Fibroblast of mammary gland (primary cell): ENCODE results near the gene MRI1.
A peak's percentile ranks its signal among the peaks of the same experiment; 100 is the strongest.
"Not testable (repeated sequence)": the region's sequence is repeated elsewhere in the genome, so short reads cannot be mapped to it uniquely, and the experiment has no call there.

Experiments used
- DNase-seq: peaks from one replicate; pipeline ENCODE4 v3.0.0-alpha.2; 2010; ENCODE audit warnings: low read depth
- H3K4me3 ChIP-seq: 2 replicates; pipeline ENCODE4 v1.5.1; 2011; ENCODE audit warnings: low read depth, mild to moderate bottlenecking, low read length, moderate library complexity; ENCODE audit not compliant: control insufficient read depth
- CTCF ChIP-seq: conservative IDR thresholded peaks from 2 replicates; pipeline ENCODE4 v1.5.1; 2011; ENCODE audit warnings: low read depth, low read length, inconsistent platforms; ENCODE audit not compliant: control insufficient read depth, insufficient read depth

Gene MRI1

GRCh38 chr19:13741893-13742292, 22.4 kb upstream of the MRI1 start:
- H3K4me3 ChIP-seq = no peak overlapping the region
- DNase-seq = no peak
- TF ChIP-seq CTCF = no peak

GRCh38 chr19:13742756-13743155, 21.6 kb upstream of the MRI1 start:
- H3K4me3 ChIP-seq = no peak overlapping the region
- DNase-seq = peak; percentile 61
- TF ChIP-seq CTCF = no peak

- no peak overlapping the region for H3K4me3 ChIP-seq
- DNase-seq = no peak
- no peak for TF ChIP-seq CTCF
Measured at GRCh38 chr19:13744174-13744573, 20.1 kb upstream of the MRI1 start.

- H3K4me3 ChIP-seq = peak overlapping the region; percentile 23
- DNase-seq = no peak
- TF ChIP-seq CTCF = no peak
Measured at GRCh38 chr19:13747098-13747453, 17.2 kb upstream of the MRI1 start.

GRCh38 chr19:13748169-13748828, 16.0 kb upstream of the MRI1 start:
- no peak for TF ChIP-seq CTCF
- peak; percentile 73 for DNase-seq
- H3K4me3 ChIP-seq = peak overlapping the region; percentile 87

- DNase-seq = no peak
- H3K4me3 ChIP-seq = no peak overlapping the region
- no peak for TF ChIP-seq CTCF
Measured at GRCh38 chr19:13751436-13751835, 12.9 kb upstream of the MRI1 start.

GRCh38 chr19:13753622-13754021, 10.7 kb upstream of the MRI1 start:
- DNase-seq = peak; percentile 54
- not testable (repeated sequence) for H3K4me3 ChIP-seq
